K562 (cell line): ENCODE data around the gene WSCD2. TPM values are rescaled to one million over a fixed set of nuclear protein-coding genes. Genes with fewer than 3 reads are reported as not detected.

Experiments used
- ATAC-seq: fragments of 200-7000 bp; cut with Tn5 transposase; 3 replicates; pipeline ENCODE4 v1.9.1; 2020; ENCODE audit warnings: moderate library complexity
- BruUV-seq: library from RNA; stranded (reverse); fragments of 400-500 nt; replicated peaks from 2 replicates; lab custom pipeline; 2021; lab: Mats Ljungman, UMichigan
- CTCF ChIA-PET: fragments of 300-600 bp; formaldehyde crosslinking; extraction: SDS; loops from one replicate; lab custom pipeline; 2021; ENCODE audit warnings: low intra/inter-chr PET ratio; lab: Yijun Ruan, JAX
- POLR2A ChIA-PET: fragments of 300-600, 350-650 bp; sonication (Branson Sonifier 250); formaldehyde crosslinking; extraction: SDS; loops from one replicate; lab custom pipeline; 2021; ENCODE audit warnings: antibody characterized with exemption, inconsistent platforms; lab: Yijun Ruan, JAX
- DNase-seq, 4 experiments: peaks; one replicate each; pipeline versions ENCODE4 v3.0.0 to v3.0.0-alpha.2; 2011 to 2018; ENCODE audit warnings: low spot score in 3 of 4, mixed read lengths in 3 of 4; ENCODE audit errors: extremely low read depth in 1 of 4
- FAIRE-seq: peaks from 2 replicates; lab custom pipeline; 2011; peaks lifted over from hg19 to GRCh38; lab: Jason Lieb, UNC
- H2AFZ ChIP-seq: 2 replicates; pipeline ENCODE4 v1.6.0; 2011; ENCODE audit warnings: low read depth, low read length, control low read depth, inconsistent platforms
- H3K27ac ChIP-seq: fragments of 200-600 bp; 3 replicates; pipeline ENCODE4 v1.8.0; 2011; ENCODE audit warnings: low read depth, mild to moderate bottlenecking, control low read depth, inconsistent platforms, low read length, moderate library complexity, mixed read lengths; ENCODE audit errors: extremely low read depth
- H3K27me3 ChIP-seq, 2 experiments: fragments of 300-600 bp in 1 of 2; 2 replicates in 1 of 2; 3 replicates in 1 of 2; pipeline versions ENCODE4 v1.6.0 to v1.8.0; 2011; ENCODE audit warnings: inconsistent platforms in 2 of 2, low read length in 2 of 2, mild to moderate bottlenecking in 1 of 2, mixed read lengths in 1 of 2, moderate library complexity in 1 of 2; ENCODE audit not compliant: control insufficient read depth in 2 of 2, insufficient read depth in 2 of 2
- H3K36me3 ChIP-seq: fragments of 300-600 bp; 3 replicates; pipeline ENCODE4 v1.8.0; 2011; ENCODE audit warnings: mild to moderate bottlenecking, low read length, inconsistent platforms; ENCODE audit not compliant: control insufficient read depth, insufficient read depth
- H3K4me1 ChIP-seq, 2 experiments: fragments of 200-600 bp in 1 of 2; replicated peaks in 1 of 2; 2 replicates in 1 of 2; 3 replicates in 1 of 2; pipeline versions ENCODE4 v1.5.1 to v1.8.0; 2011; ENCODE audit warnings: inconsistent platforms in 2 of 2, low read length in 2 of 2, mild to moderate bottlenecking in 1 of 2, mixed read lengths in 1 of 2, moderate library complexity in 1 of 2; ENCODE audit not compliant: control insufficient read depth in 2 of 2, insufficient read depth in 2 of 2
- H3K4me2 ChIP-seq: 2 replicates; pipeline ENCODE4 v1.6.1; 2011; ENCODE audit warnings: low read length, control low read depth, inconsistent platforms, mixed read lengths; ENCODE audit not compliant: insufficient read depth
- H3K4me3 ChIP-seq: fragments of 200-600 bp; sonication (generic), shearing (Covaris generic); 2 replicates; pipeline ENCODE4 v1.5.1; 2016; ENCODE audit warnings: control low read depth, inconsistent platforms
- H3K79me2 ChIP-seq: fragments of 200-600 bp; 3 replicates; pipeline ENCODE4 v1.8.0; 2011; ENCODE audit warnings: low read length, inconsistent platforms; ENCODE audit not compliant: control insufficient read depth, insufficient read depth
- H3K9ac ChIP-seq, 2 experiments: 2 replicates each; pipeline versions ENCODE4 v1.6.0 to v1.6.1; 2011; ENCODE audit warnings: low read depth in 2 of 2, low read length in 2 of 2, control low read depth in 1 of 2, inconsistent platforms in 1 of 2, mild to moderate bottlenecking in 1 of 2, mixed read lengths in 1 of 2; ENCODE audit not compliant: insufficient read depth in 1 of 2
- H3K9me1 ChIP-seq: one replicate; pipeline ENCODE4 v1.6.0; 2011; ENCODE audit warnings: inconsistent platforms, mild to moderate bottlenecking, low read length, moderate library complexity; ENCODE audit not compliant: control insufficient read depth, insufficient read depth
- H3K9me3 ChIP-seq: replicated peaks from 2 replicates; pipeline ENCODE4 v1.5.1; 2011; ENCODE audit warnings: low read depth, low read length, inconsistent platforms; ENCODE audit not compliant: control insufficient read depth, insufficient read depth
- H4K20me1 ChIP-seq: replicated peaks from 2 replicates; pipeline ENCODE4 v1.6.1; 2011; ENCODE audit warnings: low read length, inconsistent platforms, mixed read lengths; ENCODE audit not compliant: control insufficient read depth, insufficient read depth
- ATF3 ChIP-seq, 2 experiments: fragments of 450-650 bp in 1 of 2; sonication (generic) in 1 of 2; formaldehyde crosslinking in 1 of 2; IDR thresholded peaks in 1 of 2; conservative IDR thresholded peaks in 1 of 2; 2 replicates each; pipeline versions ENCODE4 v1.6.1 to v1.8.1; 2016 to 2023; ENCODE audit warnings: mild to moderate bottlenecking in 2 of 2, moderate library complexity in 2 of 2, inconsistent platforms in 1 of 2, missing genetic modification reagents in 1 of 2
- BRD4 ChIP-seq: fragments of 200-600 bp; sonication (generic); IDR thresholded peaks from 2 replicates; pipeline ENCODE4 v1.6.1; 2017; ENCODE audit warnings: inconsistent platforms
- HSF4 ChIP-seq: fragments of 250-450 bp; sonication (Bioruptor Pico); IDR thresholded peaks from 2 replicates; pipeline ENCODE4 v2.1.2; 2022; ENCODE audit warnings: mild to moderate bottlenecking, moderate library complexity, borderline replicate concordance
- LCOR ChIP-seq: sonication (generic); formaldehyde crosslinking; IDR thresholded peaks from 2 replicates; pipeline ENCODE4 v1.8.0; 2022; ENCODE audit warnings: mild to moderate bottlenecking, missing genetic modification reagents
- NR0B1 ChIP-seq: fragments of 450-650 bp; IDR thresholded peaks from one replicate; pipeline ENCODE4 v1.6.1; 2018; ENCODE audit warnings: mild to moderate bottlenecking, moderate library complexity; ENCODE audit not compliant: partially characterized antibody
- PHF20 ChIP-seq: fragments of 450-650 bp; IDR thresholded peaks from 2 replicates; pipeline ENCODE4 v1.6.1; 2018; ENCODE audit not compliant: partially characterized antibody
- POLR3A ChIP-seq: IDR thresholded peaks from 2 replicates; pipeline ENCODE4 v1.6.1; 2011; ENCODE audit warnings: borderline replicate concordance, mild to moderate bottlenecking, moderate library complexity; ENCODE audit not compliant: insufficient read length, insufficient read depth; ENCODE audit errors: extremely low read depth
- ZFPM2 ChIP-seq: fragments of 250-450 bp; sonication (Bioruptor Pico); IDR thresholded peaks from 2 replicates; pipeline ENCODE4 v1.5.1; 2022; ENCODE audit warnings: mild to moderate bottlenecking
- ZNF174 ChIP-seq: fragments of 250-450 bp; sonication (Bioruptor Pico); IDR thresholded peaks from 2 replicates; pipeline ENCODE4 v1.4.0; 2020; ENCODE audit warnings: mild to moderate bottlenecking
- ZNF274 ChIP-seq: IDR thresholded peaks from 2 replicates; pipeline ENCODE4 v1.6.1; 2011; ENCODE audit warnings: low read depth, mild to moderate bottlenecking, low read length, moderate library complexity, borderline replicate concordance
- ZNF551 ChIP-seq: fragments of 250-450 bp; sonication (Bioruptor Pico); IDR thresholded peaks from 2 replicates; pipeline ENCODE4 v1.5.0; 2021; ENCODE audit warnings: mild to moderate bottlenecking, moderate library complexity
- WGBS: fragments of 100-300 bp; shearing (Covaris generic); methylation state at CpG from one replicate; pipeline ENCODE4 v1.1.6; 2016; ENCODE audit warnings: low coverage, mixed read lengths; ENCODE audit not compliant: insufficient coverage; ENCODE audit errors: missing lambda C conversion rate; 5-methylcytosine and 5-hydroxymethylcytosine counted together
- in situ Hi-C: fragments of 300-500 bp; cut with MboI; formaldehyde crosslinking; loops from 4 replicates; pipeline ENCODE4 v1.15.0; 2018; ENCODE audit warnings: inconsistent platforms, mixed read lengths
- intact Hi-C: fragments of 100-400 bp; cut with micrococcal nuclease; formaldehyde crosslinking; loops from 2 replicates; pipeline ENCODE4 v1.14.2; 2022
- polyA plus RNA-seq, 8 experiments: library from polyadenylated mRNA; depleted of rRNA in 4 of 8; stranded (reverse) in 5 of 8; unstranded in 3 of 8; fragments of >200 nt; fragmentation: Nextera tagmentation in 2 of 8; fragmentation: Illumina TruSeq in 1 of 8; extraction: Ambion mirVana in 2 of 8; extraction: Trizol in 1 of 8; gene quantifications; 2 replicates each; pipeline versions ENCODE4 v1.2.1 to v1.2.3, GENCODE V29; 2011 to 2014; ENCODE audit warnings: inconsistent platforms in 1 of 8, missing spikeins in 1 of 8
- total RNA-seq, 7 experiments: library from RNA; depleted of rRNA in 6 of 7; stranded (reverse); fragments of >200 nt in 6 of 7; fragmentation: Illumina TruSeq in 2 of 7; extraction: Trizol in 2 of 7; gene quantifications; 2 replicates each; pipeline versions ENCODE4 v1.2.1 to v1.2.3, GENCODE V29; 2011 to 2021; ENCODE audit warnings: low replicate concordance in 1 of 7
- TF ChIP-seq, protein P1 (sequence below): fragments of 250-450 bp; sonication (Bioruptor Pico); IDR thresholded peaks from 2 replicates; pipeline ENCODE4 v1.4.0; 2020; ENCODE audit warnings: mild to moderate bottlenecking
- TF ChIP-seq, protein P2 (sequence below): sonication (generic); formaldehyde crosslinking; IDR thresholded peaks from 2 replicates; pipeline ENCODE4 v1.8.1; 2023; ENCODE audit warnings: mild to moderate bottlenecking, missing genetic modification reagents
- TF ChIP-seq, protein P3 (sequence below): fragments of 450-650 bp; formaldehyde crosslinking; IDR thresholded peaks from 2 replicates; pipeline ENCODE4 v1.4.0; 2020; ENCODE audit warnings: mild to moderate bottlenecking

Gene WSCD2
- total and polyA plus RNA-seq, 9 of the 15 experiments (the other 6 are each of a cell fraction or from before 2014, with no cell fraction given) = 0.72 to 14.1 (median 4.0) TPM

GRCh38 chr12:108182096-108182495 is 53.0 kb downstream of the WSCD2 start:
- H3K36me3 ChIP-seq = no peaks in the 10 kb centered on the region
- H3K9me3 ChIP-seq = no peaks in the 10 kb centered on the region
- H3K27me3 ChIP-seq = peaks cover 0 to 5% of the 10 kb centered on the region in 2 experiments; a peak in 2 of 5 replicates
- no peak overlapping the region for H3K27ac ChIP-seq
- CTCF ChIA-PET = interaction anchor here (1.2 kb wide), 1 partner anchor 12 kb away, joined by 3 read pairs; no protein-coding TSS in a partner anchor
- FAIRE-seq = no peak
- no peak overlapping the region for H3K4me3 ChIP-seq
- no peak for ATAC-seq
- H4K20me1 ChIP-seq = 0 out of 2 replicates have a peak, but pooled peaks cover 5% of the 10 kb centered on the region
- no peak overlapping the region for H3K9ac ChIP-seq
- in situ Hi-C loops = no loop called here
- 9% methylated on average over 4 of the region's 4 CpGs for WGBS
- POLR2A ChIA-PET = interaction anchor here (0.6 to 1.1 kb wide), 2 partner anchors 14 to 768 kb away, joined by 3 to 4 read pairs; no protein-coding TSS in a partner anchor
- H3K9me1 ChIP-seq = no peaks in the 10 kb centered on the region
- no TSS peak for BruUV-seq
- no peaks in the 10 kb centered on the region for H3K4me1 ChIP-seq
- TF ChIP-seq BRD4 (no peak), ATF3 (IDR thresholded peaks at IDR 0.05) (no peak), ATF3 (CRISPR knock-in tag; conservative IDR thresholded peaks at IDR 0.05) (no peak), ZNF551 (CRISPR knock-in tag) (no peak), NR0B1 (no peak), PHF20 (no peak), ZNF174 (CRISPR knock-in tag) (no peak), LCOR (CRISPR knock-in tag) (no peak), POLR3A (no peak), HSF4 (CRISPR knock-in tag) (no peak), ZNF274 (no peak), ZFPM2 (no peak)
- TF ChIP-seq, protein P1, sequence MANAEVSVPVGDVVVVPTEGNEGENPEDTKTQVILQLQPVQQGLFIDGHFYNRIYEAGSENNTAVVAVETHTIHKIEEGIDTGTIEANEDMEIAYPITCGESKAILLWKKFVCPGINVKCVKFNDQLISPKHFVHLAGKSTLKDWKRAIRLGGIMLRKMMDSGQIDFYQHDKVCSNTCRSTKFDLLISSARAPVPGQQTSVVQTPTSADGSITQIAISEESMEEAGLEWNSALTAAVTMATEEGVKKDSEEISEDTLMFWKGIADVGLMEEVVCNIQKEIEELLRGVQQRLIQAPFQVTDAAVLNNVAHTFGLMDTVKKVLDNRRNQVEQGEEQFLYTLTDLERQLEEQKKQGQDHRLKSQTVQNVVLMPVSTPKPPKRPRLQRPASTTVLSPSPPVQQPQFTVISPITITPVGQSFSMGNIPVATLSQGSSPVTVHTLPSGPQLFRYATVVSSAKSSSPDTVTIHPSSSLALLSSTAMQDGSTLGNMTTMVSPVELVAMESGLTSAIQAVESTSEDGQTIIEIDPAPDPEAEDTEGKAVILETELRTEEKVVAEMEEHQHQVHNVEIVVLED (CRISPR knock-in tag) = no peak
- TF ChIP-seq, protein P2, sequence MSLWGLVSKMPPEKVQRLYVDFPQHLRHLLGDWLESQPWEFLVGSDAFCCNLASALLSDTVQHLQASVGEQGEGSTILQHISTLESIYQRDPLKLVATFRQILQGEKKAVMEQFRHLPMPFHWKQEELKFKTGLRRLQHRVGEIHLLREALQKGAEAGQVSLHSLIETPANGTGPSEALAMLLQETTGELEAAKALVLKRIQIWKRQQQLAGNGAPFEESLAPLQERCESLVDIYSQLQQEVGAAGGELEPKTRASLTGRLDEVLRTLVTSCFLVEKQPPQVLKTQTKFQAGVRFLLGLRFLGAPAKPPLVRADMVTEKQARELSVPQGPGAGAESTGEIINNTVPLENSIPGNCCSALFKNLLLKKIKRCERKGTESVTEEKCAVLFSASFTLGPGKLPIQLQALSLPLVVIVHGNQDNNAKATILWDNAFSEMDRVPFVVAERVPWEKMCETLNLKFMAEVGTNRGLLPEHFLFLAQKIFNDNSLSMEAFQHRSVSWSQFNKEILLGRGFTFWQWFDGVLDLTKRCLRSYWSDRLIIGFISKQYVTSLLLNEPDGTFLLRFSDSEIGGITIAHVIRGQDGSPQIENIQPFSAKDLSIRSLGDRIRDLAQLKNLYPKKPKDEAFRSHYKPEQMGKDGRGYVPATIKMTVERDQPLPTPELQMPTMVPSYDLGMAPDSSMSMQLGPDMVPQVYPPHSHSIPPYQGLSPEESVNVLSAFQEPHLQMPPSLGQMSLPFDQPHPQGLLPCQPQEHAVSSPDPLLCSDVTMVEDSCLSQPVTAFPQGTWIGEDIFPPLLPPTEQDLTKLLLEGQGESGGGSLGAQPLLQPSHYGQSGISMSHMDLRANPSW (CRISPR knock-in tag) = no peak
- TF ChIP-seq, protein P3, sequence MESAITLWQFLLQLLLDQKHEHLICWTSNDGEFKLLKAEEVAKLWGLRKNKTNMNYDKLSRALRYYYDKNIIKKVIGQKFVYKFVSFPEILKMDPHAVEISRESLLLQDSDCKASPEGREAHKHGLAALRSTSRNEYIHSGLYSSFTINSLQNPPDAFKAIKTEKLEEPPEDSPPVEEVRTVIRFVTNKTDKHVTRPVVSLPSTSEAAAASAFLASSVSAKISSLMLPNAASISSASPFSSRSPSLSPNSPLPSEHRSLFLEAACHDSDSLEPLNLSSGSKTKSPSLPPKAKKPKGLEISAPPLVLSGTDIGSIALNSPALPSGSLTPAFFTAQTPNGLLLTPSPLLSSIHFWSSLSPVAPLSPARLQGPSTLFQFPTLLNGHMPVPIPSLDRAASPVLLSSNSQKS = no peak
- DNase-seq = no peak
- intact Hi-C loops = no loop called here
- H3K79me2 ChIP-seq = no peaks in the 10 kb centered on the region
- no peak overlapping the region for H2AFZ ChIP-seq
- H3K4me2 ChIP-seq = no peak overlapping the region
